NB4 (cell line): ENCODE measurements around the gene ZSCAN29.

ENCODE experiments used
- CTCF ChIP-seq: IDR thresholded peaks from one replicate; pipeline ENCODE4 v1.5.1; 2012; ENCODE audit warnings: low read depth, low read length
- POLR2A ChIP-seq: IDR thresholded peaks from 2 replicates; pipeline ENCODE4 v1.6.1; 2011; ENCODE audit warnings: mild to moderate bottlenecking; ENCODE audit not compliant: insufficient read length; ENCODE audit errors: extremely low read depth

- TF ChIP-seq CTCF (no peak), POLR2A (no peak)
These were observed 56.7 kb downstream of the ZSCAN29 start for GRCh38 chr15:43314171-43314570.
